H54 (cell line): Measurements from ENCODE around the gene MOGAT3.

ENCODE experiments used
- DNase-seq: peaks from one replicate; pipeline ENCODE4 v3.0.0; 2011; ENCODE audit warnings: low spot score, mixed read lengths; ENCODE audit not compliant: insufficient read length
- FAIRE-seq: peaks from 3 replicates; lab custom pipeline; 2011; peaks lifted over from hg19 to GRCh38; lab: Jason Lieb, UNC
- POLR2A ChIP-seq: IDR thresholded peaks from 2 replicates; pipeline ENCODE4 v1.6.1; 2011; ENCODE audit warnings: low read depth, mild to moderate bottlenecking, low read length

MOGAT3 gene

GRCh38 chr7:101200862-101201599 lies at the start of gene MOGAT3:
MOGAT3 (minus strand) TSS chr7:101201036; CDS start chr7:101200854, 182 bp downstream.
- no peak for DNase-seq
- TF ChIP-seq POLR2A = no peak
- FAIRE-seq = no peak

GRCh38 chr7:101250324-101250723 lies 49.5 kb upstream of the MOGAT3 start:
- FAIRE-seq (no peak), DNase-seq (no peak)

GRCh38 chr7:101248276-101248675 lies 47.4 kb upstream of the MOGAT3 start:
- no peak for TF ChIP-seq POLR2A
- no peak for DNase-seq
- no peak for FAIRE-seq

More at GRCh38 chr7:101250324-101250723, 49.5 kb upstream of the MOGAT3 start:
- no peak for TF ChIP-seq POLR2A

GRCh38 chr7:101245147-101245668 lies 44.4 kb upstream of the MOGAT3 start:
- TF ChIP-seq POLR2A = peak; percentile 67; the same call in 1 of the 2 replicates
- FAIRE-seq (no peak), DNase-seq (no peak)

GRCh38 chr7:101244375-101245146 lies 43.7 kb upstream of the MOGAT3 start, which contains the start of gene FIS1:
FIS1 (minus strand) TSS chr7:101245081; CDS start chr7:101245004, 77 bp downstream.
- no peak; the same call in 1 of the 2 replicates for TF ChIP-seq POLR2A
- DNase-seq = peak; percentile 95
- FAIRE-seq = no peak

- no peak for FAIRE-seq
- no peak for DNase-seq
- TF ChIP-seq POLR2A = no peak
Measured at GRCh38 chr7:101243646-101244374, 43.0 kb upstream of the MOGAT3 start.

GRCh38 chr7:101241443-101242349 lies 40.9 kb upstream of the MOGAT3 start:
- TF ChIP-seq POLR2A = no peak
- FAIRE-seq (no peak), DNase-seq (no peak)

GRCh38 chr7:101241015-101241363 lies 40.2 kb upstream of the MOGAT3 start:
- FAIRE-seq = no peak
- TF ChIP-seq POLR2A = no peak
- DNase-seq = no peak

- no peak for DNase-seq
- no peak for TF ChIP-seq POLR2A
- FAIRE-seq = no peak
Measured at GRCh38 chr7:101240226-101241014, 39.6 kb upstream of the MOGAT3 start.

GRCh38 chr7:101239951-101240220 lies 39.0 kb upstream of the MOGAT3 start:
- DNase-seq = no peak
- TF ChIP-seq POLR2A = no peak
- no peak for FAIRE-seq

GRCh38 chr7:101239191-101239950 lies 38.5 kb upstream of the MOGAT3 start:
- FAIRE-seq (no peak), DNase-seq (no peak)
- no peak for TF ChIP-seq POLR2A
